CD4-positive, alpha-beta T cell treated with Interleukin-6 at 100 ng/mL for 8 hours (primary cell): ENCODE results near the gene ZBTB34.

ENCODE experiments used
- DNase-seq: peaks from one replicate; pipeline ENCODE4 v3.0.0-alpha.2; 2020; ENCODE audit warnings: mixed read lengths, low spot score

ZBTB34 gene

GRCh38 chr9:126919193-126919592 is 58.8 kb downstream of the ZBTB34 start:
- no peak for DNase-seq

- no peak for DNase-seq
Observed at GRCh38 chr9:126925876-126926275, 65.4 kb downstream of the ZBTB34 start.

GRCh38 chr9:126926364-126926763 is 65.9 kb downstream of the ZBTB34 start:
- DNase-seq, result no peak

GRCh38 chr9:126927419-126927818 is 67.0 kb downstream of the ZBTB34 start:
- DNase-seq, result no peak

GRCh38 chr9:126932871-126933321 is 72.5 kb downstream of the ZBTB34 start:
- no peak for DNase-seq

- DNase-seq, result no peak
Observed at GRCh38 chr9:126933334-126933980, 73.0 kb downstream of the ZBTB34 start.

GRCh38 chr9:126934441-126934840 is 74.0 kb downstream of the ZBTB34 start:
- DNase-seq, result no peak
